GM18499 (cell line): ENCODE results near the gene TUBA8.
"Not testable (repeated sequence)": the region's sequence is repeated elsewhere in the genome, so short reads cannot be mapped to it uniquely, and the experiment has no call there.

Source experiments
- ATAC-seq: cut with Tn5 transposase; IDR thresholded peaks from one replicate; pipeline ENCODE4 v1.9.1; 2021; ENCODE audit warnings: moderate number of reproducible peaks; ENCODE audit not compliant: insufficient read depth, unreplicated experiment

The TUBA8 gene

DNA sequence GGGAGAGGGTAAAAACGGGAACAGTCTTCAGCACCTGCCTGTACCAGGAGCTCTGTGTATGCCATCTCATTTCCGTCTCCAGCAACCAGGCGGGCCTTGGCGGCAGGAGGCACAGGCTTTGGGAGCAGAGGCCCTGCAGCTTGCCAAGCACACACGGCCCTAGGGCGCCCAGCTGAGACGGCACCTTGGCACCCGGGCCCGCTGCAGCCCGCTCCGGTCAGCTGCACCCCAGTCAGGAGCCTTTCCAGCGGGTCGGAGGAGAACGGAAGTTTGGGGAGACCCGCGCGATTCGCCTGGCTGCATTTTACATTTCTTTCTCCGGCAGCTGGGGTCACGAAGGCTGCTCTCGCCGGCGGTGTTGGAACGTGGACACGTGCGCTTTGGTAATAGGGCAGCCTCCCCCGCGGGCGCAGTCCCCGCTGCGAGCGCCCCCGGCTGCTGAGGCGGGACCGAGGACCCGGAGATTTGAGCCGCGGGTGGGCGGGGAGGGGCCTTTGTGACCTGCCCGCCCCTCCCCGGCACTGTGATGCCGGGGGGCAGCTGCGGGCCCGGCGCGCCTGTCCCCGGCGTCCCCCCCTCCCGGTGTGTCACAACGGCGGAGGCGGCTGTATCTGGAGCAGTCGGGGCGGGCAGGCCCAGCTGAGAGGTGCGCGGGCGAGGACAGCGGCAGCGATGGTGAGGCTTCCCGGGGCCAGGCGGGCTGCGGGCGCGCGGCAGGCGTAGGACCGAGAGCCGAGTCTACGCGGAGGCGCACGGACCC lies at the start of gene TUBA8:
TUBA8 (plus strand) TSS at position 616 of the 760 bp plus-strand sequence; CDS start at position 673, 57 bp downstream.
- no peak for ATAC-seq

DNA sequence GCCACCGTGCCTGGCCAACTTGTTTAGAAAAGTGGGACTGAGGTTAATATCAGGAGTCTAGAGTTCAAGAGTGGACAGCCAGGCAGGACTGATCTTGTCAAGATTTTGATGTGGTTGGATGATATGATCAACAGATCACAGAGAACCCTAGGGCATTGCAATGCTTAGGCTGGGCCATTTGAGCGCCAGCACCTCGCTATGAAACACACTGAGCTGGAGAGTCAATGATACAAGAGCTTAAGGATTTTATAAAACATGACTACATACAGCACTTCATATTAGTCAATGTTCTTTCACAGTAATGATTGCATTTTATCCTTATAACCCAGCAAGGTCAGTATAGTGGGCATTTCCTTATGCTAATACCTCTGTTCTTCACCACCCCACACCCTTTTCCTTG lies 48.2 kb upstream of the TUBA8 start:
- no peak for ATAC-seq

DNA sequence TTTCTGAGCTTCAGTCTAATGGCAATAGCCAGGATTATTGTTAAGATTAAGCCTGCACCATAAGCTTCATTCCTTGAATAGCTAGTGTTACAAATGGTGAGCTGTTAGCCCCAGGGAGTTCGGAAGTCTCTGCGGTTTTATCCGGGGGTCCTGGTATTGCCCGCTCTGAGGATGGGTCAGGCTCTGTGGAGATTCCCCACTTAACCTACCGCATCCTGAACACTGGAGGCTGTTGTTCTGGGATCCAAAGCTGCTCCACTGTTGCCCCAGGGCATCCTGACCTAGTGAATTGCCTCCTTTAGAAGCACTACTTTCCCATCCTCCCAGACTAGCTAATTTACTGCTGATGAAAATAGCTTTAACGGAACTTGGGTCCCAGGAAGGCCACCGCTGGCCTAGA lies 47.3 kb upstream of the TUBA8 start:
- ATAC-seq: no peak

DNA sequence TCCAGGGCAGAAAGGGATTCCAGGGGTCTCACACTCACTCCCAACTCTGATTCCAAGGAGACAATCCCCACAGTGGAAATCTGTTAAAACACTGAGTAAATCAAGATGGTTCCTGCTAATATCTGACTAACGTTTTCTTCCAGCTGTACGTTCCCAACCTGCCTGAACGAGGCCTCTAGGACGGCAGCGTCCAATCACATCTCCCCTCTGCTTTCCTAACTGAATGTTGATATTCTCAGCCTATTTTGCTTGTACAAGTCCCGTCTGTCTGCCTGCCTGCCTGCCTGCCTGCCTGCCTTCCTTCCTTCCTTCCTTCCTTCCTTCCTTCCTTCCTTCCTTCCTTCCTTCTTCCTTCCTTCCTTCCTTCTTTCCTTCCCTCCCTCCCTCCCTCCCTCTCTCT lies 46.9 kb upstream of the TUBA8 start:
- ATAC-seq: not testable (repeated sequence)

DNA sequence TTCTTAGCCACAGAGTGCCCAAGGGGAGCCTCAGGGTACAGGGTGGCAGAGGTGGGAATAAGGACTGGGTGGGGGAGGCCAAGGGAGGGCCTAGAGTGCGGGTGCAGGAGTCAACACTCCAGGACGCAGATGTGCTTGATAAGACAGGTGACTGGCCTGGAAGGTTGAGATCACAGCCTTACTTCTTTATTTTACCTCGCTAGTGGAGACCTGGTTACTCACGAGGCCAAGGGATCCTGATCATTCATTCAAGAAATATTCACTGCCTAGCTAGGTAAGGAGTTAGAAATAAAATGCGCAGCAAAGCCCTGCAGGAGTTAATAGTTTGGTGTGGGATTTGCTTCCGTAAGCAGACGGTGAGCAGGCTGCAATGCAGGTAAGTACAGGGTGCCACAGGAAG lies 46.0 kb upstream of the TUBA8 start:
- no peak for ATAC-seq

DNA sequence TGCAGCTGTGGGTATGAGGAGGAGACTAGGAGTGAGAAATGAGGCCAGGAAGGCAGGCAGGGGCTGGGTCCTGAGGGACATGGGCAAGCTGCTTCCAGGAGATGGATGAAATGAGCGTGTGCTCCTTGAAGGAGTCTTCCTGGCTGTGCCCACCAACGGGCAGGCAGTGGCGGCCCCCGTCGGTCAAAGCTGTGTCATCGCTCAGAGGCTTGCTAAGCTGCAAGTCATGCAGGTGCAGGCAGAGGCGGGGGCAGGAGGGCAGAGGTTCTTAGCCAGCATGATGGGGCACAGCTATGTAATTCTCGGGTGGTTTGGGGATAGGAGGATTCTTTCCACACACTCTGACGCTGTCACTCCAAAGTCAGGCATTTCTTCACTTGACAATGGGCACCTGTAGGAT lies 45.4 kb upstream of the TUBA8 start:
- ATAC-seq: no peak

DNA sequence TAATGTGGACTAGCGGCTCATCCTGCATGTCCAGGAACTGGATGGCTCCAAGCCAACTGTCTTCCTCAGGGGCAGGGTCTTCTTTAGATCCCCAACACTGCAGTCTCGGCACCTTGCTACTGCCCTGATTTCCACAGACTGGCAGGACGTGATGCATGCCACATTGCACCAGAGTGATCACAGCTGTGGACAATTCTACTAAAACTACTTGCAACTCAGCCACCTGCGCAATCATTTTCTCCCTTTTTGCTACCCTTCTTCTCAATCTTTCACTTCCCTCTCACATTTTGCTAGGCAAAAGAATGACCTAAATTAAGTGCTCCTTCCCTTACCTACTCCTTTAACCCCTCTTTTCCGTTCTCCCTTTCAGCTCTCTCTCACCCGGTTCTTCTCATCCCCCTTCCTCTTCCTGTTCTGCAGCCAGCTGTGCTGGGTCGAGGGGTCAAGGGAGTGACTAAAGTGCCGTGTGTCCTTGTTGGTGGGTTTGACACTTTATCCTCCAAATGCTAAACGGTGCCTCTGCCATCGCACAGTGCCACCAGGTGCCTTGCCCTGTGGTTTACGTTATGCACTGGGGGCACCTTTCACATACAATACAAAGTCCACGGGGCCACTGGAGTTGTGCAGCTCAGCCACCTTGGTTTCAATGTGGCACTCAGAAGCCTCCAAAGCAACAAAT lies 44.3 kb upstream of the TUBA8 start:
- ATAC-seq: no peak

DNA sequence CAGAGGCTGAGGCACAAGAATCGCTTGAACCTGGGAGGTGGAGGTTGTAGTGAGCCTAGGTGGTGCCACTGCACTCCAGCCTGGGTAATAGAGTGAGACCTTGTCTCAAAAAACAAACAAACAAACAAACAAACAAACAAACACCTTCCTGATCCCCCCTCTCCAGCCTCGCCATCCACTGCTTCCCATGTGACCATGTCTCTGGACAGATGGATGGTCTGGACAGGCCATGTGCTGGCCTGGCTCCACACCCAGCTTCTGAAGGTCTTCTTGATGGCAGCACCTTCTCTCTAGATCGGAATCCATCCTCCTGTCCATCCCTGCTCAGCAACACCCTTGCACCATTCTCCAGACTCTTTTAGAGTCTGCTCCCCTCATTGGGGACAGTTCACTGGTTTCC lies 43.5 kb upstream of the TUBA8 start:
- no peak for ATAC-seq

DNA sequence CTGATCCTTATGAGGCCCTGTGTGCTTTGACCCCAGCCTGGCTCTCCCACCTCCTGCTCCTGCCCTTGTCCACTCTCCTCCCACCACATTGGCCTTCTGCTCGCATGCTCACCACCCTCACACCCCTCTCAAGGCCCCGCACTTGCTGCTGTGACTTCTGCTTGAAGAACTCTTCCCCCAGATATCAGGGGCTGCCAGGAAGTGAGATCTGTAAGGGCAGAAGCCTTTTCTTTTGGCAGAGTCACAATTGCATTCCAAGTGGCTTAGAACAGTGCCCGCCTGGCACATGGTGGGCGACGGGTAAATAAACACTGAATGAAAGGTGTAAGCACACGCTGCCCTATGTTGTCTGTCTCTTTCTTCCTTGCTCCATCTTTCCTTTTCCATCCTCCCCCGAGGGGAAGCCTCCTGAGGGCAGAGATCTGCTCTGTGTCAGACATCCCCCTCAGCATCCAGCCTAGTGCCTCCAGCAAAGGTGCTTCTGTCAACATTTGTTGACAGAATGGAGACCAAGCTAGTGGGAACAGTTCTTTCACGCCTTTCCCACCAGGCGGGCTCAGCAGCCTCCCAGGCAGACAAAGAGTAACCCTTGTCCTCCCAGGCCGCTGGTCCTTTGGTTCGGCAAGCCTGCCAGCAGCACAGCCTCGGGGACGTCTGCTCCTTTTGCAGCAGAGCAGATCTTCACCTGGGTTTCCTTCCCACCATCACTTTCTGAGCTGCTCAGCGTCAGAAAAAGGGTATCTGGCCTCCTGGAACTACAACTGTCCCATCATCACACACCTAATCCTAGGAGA lies 42.9 kb upstream of the TUBA8 start:
- ATAC-seq: no peak

DNA sequence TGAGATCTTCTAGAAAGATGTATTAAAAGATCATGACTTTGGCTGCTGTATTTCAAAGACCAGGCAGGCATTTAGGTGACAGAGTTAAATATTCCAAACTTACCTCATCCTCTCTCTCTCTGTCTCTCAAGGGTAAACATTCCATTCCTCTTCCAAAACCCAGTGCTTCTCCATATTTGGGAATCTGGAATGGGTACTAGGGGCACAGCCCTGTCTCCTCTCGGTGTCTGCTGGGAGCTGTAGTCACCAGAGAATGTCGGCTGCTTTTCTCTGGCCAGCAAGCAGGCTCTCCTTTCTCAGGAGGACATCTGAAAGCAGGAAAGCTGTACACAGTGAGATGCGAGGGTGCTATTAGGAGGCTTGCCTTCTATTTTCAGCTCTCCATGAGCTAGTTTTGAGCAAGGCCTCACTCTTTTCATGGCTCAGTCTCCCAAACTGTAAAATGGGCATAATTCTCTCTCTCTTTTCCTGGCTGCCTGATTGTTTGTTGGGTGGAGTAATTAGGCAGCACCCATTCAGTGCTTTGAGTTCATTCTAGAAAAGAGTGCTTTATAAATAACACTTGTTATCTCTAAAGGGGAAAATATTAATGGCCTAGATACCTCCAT lies 42.1 kb upstream of the TUBA8 start:
- ATAC-seq: no peak

DNA sequence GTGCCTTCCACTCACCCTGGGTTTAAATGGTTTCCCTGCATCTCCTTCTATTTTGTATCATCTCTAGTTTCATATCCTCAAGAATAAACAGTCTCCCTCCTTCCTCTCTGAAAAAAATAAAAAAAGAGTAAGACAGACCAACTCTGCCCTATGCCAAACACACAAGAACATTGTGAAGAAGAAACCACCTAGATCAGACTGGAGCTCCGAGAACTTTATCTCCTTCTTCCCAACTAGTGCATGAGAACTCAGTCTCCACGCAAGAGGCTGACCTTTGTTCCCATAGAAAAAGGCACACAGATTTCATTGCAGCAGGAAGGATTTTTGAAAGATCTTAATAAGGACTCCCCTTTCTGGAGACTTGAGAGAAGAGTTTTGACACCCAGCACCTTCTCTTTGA lies 41.6 kb upstream of the TUBA8 start:
- no peak for ATAC-seq

DNA sequence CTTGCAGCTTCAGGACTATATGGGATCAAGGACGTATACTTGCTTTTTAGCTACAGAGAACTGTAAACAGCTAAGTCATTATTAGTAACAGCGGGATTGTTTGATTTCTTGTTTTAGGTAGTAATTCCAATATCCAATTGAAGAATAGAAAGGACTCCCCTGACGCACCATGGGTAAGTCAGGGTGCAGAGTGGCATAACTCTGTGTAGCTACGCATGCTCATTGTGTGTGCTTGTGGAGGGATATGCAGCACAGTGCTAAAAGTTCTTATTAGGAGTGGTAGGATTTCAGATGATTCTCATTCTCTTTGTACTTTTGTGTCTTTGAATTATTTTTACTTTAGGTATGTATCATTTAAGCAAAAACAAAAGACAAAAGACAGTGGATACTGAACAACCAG lies 40.6 kb upstream of the TUBA8 start:
- ATAC-seq: no peak

DNA sequence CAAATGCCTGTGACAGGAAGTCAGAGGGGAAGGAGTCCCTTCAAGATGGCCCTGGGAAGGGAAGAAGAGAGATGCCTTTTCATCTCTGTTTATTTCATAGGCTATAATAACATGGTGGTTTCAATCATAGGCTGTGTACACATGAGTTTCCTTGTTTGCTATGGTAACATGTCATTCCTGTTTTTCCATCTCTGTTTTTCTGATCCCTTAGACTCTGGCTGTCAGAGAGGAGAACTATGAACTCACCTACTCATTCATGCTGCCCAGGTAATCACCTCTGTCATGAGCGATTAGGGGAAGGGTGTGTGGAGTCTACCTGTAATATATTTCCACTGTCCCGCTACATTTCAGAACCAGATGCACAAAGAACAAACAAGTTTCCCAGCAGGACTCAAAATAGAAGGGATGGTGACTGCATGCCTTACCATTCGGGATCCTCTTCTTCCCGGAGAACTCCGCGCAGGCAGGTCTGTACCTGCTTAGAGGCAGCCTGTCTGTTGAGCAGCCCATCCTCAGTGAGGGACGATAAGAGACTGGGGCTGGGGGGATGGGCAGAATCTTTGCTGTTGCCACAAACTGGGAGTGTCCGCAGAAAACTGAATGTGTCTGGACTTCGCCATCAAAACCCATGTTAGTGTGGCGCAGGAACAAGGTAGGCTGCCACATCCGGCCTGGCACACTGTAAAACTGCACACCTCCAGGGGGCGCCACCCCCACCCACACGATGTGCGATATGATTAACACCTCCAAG lies 39.9 kb upstream of the TUBA8 start:
- no peak for ATAC-seq

DNA sequence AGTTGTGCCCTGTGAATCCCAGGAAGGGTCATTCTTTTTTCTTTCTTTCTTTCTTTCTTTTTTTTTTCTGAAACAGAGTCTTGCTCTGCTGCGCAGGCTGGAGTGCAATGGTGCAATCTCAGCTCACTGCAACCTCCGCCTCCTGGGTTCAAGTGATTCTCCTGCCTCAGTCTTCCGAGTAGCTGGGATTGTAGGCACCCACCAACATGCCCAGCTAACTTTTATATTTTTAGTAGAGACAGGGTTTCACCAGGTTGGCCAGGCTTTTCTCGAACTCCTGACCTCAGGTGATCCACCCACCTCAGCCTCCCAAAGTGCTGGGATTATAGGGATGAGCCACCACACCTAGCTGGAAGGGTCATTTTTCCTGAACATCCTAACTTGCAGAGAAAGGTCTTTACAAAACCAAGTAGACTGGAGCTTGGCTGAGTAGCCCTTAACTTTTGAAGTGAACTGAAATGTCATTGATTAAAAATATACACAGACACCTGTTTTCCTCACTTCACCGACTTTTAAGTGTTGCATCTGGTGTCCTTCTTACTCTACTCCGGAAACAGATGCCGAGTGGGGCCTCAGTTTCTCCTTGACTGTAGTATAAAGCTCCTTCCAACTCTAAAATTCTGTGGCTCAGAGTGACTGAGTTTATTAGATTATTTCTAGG lies 39.2 kb upstream of the TUBA8 start:
- ATAC-seq: not testable (repeated sequence)

DNA sequence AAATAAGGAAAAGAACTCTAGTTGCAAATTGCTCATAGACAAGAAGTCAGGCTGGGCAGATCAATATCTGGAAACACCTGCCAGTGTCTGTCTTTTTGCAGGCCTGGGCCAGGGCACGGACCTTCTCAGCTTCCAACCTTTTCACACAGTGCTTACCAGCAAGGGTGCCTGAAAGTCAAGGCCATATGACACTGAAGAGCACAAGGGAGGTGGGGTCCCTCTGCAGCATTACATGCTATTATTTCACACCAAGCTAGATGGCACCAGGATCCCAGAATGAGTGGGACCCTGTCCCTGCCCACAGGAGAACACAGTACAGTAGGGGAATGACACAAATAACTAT lies 38.7 kb upstream of the TUBA8 start:
- ATAC-seq: no peak

DNA sequence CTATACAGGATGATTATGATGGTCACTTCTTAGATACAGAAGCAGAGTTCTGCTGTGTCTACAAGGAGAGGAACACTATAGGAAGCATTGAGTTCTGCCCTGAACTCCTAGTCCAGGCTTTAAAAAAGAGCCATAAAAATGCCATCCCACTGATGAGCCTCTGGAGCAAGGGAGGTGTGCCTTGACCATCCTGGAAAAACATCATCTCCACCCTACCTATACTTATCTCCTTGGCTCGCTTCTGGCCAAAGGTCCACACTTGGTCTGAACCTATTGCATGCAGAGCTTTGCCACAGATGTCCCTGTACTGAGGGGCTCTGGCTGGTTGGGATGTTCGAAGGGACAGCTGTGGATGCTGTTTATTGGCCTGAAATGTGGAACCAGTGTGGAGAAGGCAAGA lies 37.1 kb upstream of the TUBA8 start:
- ATAC-seq: no peak

DNA sequence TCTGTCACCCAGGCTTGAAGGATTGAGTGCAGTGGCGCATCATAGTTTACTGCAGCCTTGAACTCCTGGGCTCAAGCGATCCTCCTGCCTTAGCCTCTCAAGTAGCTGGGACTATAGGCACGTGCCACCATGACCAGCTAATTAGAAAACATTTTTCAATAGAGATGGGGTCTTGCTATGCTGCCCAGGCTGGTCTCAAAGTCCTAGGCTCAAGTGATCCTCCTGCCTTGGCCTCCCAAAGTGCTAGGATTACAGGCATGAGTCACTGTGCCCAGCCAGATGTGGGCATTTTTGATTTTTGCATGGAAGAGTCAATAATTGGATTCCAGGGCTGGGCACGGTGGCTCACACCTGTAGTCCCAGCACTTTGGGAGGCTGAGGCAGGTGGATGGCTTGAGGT lies 36.7 kb upstream of the TUBA8 start:
- ATAC-seq: not testable (repeated sequence)

DNA sequence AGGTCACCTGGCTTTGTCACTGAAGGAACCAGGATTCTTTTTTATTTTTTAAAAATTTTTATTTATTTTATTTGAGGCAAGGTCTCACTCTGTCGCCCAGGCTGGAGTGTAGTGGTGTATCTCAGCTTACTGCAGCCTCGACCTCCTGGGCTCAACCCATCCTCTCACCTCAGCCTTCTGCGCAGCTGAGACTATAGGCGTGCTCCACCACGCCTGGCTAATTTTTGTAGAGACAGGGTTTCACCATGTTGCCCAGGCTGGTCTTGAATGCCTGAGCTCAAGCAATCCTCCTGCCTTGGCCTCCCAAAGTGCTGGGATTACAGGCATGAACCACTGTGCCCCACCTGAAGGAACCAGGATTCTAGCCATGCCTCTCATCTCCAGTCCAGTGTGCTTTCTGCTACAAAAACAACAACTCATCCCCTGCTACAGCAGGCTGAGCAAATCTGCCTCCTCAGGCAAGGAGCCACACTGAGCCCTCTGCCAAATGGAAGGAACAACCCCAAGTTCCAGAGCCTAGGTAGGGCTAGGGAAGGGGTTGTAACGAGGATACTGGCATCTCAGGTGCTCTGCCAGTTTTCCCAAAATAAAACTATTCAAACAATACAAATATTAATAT lies 35.4 kb upstream of the TUBA8 start:
- ATAC-seq: no peak
